Right lobe of liver (tissue), 4 donors: Measurements from ENCODE around the gene HOXD9.

Experiments
- CTCF ChIP-seq, 4 donors: fragments of 200-600 bp in 3 of 4; fragments of 450-650 bp in 1 of 4; IDR thresholded peaks; one replicate each; pipeline versions ENCODE4 v1.5.1 to v1.8.0; 2016 to 2022; ENCODE audit warnings: antibody characterized with exemption in 4 of 4, mild to moderate bottlenecking in 2 of 4
- POLR2A ChIP-seq: fragments of 450-650 bp; IDR thresholded peaks from one replicate; pipeline ENCODE4 v1.6.1; 2017; ENCODE audit warnings: antibody characterized with exemption, mild to moderate bottlenecking
- donor health status: DM: no; HTN: no; CAD: no.
- donor health status: DM: no; HTN: no; CAD: no.
- donor health status: DM: no; HTN: yes; CAD: no.

- TF ChIP-seq CTCF (IDR thresholded peaks at IDR 0.05) (no peak), POLR2A (no peak)
Measured at GRCh38 chr2:176102309-176102866, 20.1 kb upstream of the HOXD9 start.
